ENCODE measurements around the gene PTPDC1. TPM values are rescaled to one million over a fixed set of nuclear protein-coding genes. Genes with fewer than 3 reads are reported as not detected.
"Not testable (repeated sequence)": the region's sequence is repeated elsewhere in the genome, so short reads cannot be mapped to it uniquely, and the experiment has no call there.

Gene PTPDC1
- total RNA-seq, 1 experiment from 2014 or later = 5.4 TPM

DNA sequence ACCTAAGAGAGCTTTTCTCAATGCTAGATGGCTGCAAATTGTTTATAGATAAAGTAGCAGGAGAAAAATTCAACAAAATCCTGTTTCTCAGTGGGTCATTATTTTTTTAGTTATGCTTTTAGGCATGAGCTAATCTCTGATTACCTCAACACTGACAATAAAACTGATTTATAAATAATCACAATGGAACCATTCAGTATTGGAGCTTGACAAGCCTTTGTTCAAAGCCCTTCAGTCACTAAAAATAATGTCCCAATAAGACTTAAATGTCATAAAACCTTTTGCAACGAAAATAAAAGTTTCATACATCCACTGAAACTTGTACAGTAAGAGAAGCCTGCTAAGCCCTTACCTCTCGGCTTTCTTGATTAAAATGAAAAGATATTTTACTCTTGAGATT is 27.2 kb downstream of the PTPDC1 start:
- Histone ChIP-seq H3K4me3 (ENCODE audit: low read length) (no peak overlapping the region), H3K4me1 (ENCODE audit: insufficient read depth, low read length) (no peaks in the 10 kb centered on the region), H2AFZ (ENCODE audit: low read length) (no peak overlapping the region), H3K79me2 (ENCODE audit: low read length) (no peaks in the 10 kb centered on the region), H3K9me3 (ENCODE audit: low read length) (no peaks in the 10 kb centered on the region), H4K20me1 (ENCODE audit: low read length) (no peaks in the 10 kb centered on the region), H3K36me3 (ENCODE audit: low read depth, low read length) (no peaks in the 10 kb centered on the region), H3K4me2 (ENCODE audit: low read length) (no peak overlapping the region), H3K9me2 (replicated peaks; ENCODE audit: low read length) (no peaks in the 10 kb centered on the region), H3F3A (ENCODE audit: low read length, unreplicated experiment) (no peaks in the 10 kb centered on the region), H3K9ac (ENCODE audit: low read length) (no peak overlapping the region), H3K27me3 (ENCODE audit: low read length) (no peaks in the 10 kb centered on the region), H3K27ac (ENCODE audit: low read length) (no peak overlapping the region)
- no TSS peak for BruUV-seq (replicated peaks)
- intact Hi-C loops (cut with micrococcal nuclease) = no loop called here
- ChIA-PET CTCF (no interaction called here), POLR2A (ENCODE audit: unreplicated experiment) (no interaction called here)
- TF ChIP-seq, protein P1, sequence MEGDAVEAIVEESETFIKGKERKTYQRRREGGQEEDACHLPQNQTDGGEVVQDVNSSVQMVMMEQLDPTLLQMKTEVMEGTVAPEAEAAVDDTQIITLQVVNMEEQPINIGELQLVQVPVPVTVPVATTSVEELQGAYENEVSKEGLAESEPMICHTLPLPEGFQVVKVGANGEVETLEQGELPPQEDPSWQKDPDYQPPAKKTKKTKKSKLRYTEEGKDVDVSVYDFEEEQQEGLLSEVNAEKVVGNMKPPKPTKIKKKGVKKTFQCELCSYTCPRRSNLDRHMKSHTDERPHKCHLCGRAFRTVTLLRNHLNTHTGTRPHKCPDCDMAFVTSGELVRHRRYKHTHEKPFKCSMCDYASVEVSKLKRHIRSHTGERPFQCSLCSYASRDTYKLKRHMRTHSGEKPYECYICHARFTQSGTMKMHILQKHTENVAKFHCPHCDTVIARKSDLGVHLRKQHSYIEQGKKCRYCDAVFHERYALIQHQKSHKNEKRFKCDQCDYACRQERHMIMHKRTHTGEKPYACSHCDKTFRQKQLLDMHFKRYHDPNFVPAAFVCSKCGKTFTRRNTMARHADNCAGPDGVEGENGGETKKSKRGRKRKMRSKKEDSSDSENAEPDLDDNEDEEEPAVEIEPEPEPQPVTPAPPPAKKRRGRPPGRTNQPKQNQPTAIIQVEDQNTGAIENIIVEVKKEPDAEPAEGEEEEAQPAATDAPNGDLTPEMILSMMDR (conservative IDR thresholded peaks at IDR 0.05; ENCODE audit: low read depth, low read length) = no peak
- no peak for TF ChIP-seq EZH2 (IDR thresholded peaks at IDR 0.05; ENCODE audit: low read length, unreplicated experiment)
- DNase-seq = no peak
- ATAC-seq = no peak

DNA sequence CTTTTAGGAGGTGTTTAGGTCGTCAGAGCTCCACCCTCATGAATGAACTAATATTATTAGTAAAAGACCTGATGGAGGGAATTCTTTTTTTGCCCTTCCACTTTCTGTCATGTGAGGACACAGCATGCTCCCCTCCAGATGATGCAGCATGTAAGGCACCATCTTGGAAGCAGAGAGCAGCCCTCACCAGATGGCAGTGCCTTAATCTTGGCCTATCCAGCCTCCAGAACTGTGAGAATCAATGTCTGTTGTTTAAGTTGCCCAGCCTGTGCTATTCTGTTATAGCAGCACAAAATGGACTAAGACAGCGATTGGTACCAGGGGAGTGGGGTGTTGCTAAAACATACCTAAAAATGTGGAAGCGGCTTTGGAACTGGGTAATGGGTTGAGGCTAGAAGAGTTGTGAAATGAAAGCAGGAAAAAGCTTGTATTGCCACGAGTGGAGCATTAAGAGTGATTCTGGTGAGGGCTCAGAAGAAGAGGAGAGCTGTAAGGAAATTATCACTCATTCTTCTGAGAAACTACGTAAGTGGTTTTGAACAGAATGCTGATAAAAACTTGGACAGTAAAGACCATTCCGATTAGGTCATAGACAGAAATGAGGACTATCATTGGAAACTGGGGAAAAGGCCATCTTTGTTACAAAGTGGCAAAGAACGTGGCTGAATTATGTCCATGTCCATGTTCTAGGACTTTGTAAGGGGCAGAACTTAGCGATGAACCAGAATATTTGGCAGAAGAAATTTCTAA is 28.6 kb downstream of the PTPDC1 start:
- H3F3A ChIP-seq (ENCODE audit: low read length, unreplicated experiment) = no peaks in the 10 kb centered on the region
- no peaks in the 10 kb centered on the region for H3K36me3 ChIP-seq (ENCODE audit: low read depth, low read length)
- no peak overlapping the region for H3K4me2 ChIP-seq (ENCODE audit: low read length)
- intact Hi-C loops (cut with micrococcal nuclease) = no loop called here
- H3K9me2 ChIP-seq (replicated peaks; ENCODE audit: low read length) = no peaks in the 10 kb centered on the region
- H3K9me3 ChIP-seq (ENCODE audit: low read length) = no peaks in the 10 kb centered on the region
- no peak for DNase-seq
- no peak overlapping the region for H3K27ac ChIP-seq (ENCODE audit: low read length)
- TF ChIP-seq, protein P1 (conservative IDR thresholded peaks at IDR 0.05; ENCODE audit: low read depth, low read length) = no peak
- no peak for TF ChIP-seq EZH2phosphoT487 (IDR thresholded peaks at IDR 0.05; ENCODE audit: borderline replicate concordance, low read length)
- no peak for TF ChIP-seq EZH2 (IDR thresholded peaks at IDR 0.05; ENCODE audit: low read length, unreplicated experiment)
- H4K20me1 ChIP-seq (ENCODE audit: low read length) = no peaks in the 10 kb centered on the region
- no peak overlapping the region for H3K9ac ChIP-seq (ENCODE audit: low read length)
- CTCF ChIA-PET = no interaction called here
- no peak overlapping the region for H3K4me3 ChIP-seq (ENCODE audit: low read length)
- POLR2A ChIA-PET (ENCODE audit: unreplicated experiment) = no interaction called here
- no peaks in the 10 kb centered on the region for H3K27me3 ChIP-seq (ENCODE audit: low read length)
- no peaks in the 10 kb centered on the region for H3K79me2 ChIP-seq (ENCODE audit: low read length)
- no peaks in the 10 kb centered on the region for H3K4me1 ChIP-seq (ENCODE audit: insufficient read depth, low read length)
- no peak for ATAC-seq
- no TSS peak for BruUV-seq (replicated peaks)
- no peak overlapping the region for H2AFZ ChIP-seq (ENCODE audit: low read length)

DNA sequence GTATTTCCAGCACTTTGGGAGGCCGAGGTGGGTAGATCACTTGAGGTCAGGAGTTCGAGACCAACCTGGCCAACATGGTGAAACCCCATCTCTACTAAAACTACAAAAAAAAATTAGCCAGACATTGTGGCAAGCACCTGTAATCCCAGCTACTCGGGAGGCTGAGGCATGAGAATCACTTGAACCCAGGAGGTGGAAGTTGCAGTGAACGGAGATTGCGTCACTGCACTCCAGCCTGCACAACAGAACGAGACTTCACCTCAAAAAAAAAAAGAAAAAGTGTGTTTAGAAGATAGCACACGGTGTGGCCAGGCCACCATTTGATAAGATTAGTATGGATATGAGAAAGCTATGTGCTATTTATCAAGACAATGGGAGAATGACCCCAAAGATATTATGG is 35.8 kb downstream of the PTPDC1 start:
- POLR2A ChIA-PET (ENCODE audit: unreplicated experiment); H3K27me3 ChIP-seq (ENCODE audit: low read length); H3K9me3 ChIP-seq (ENCODE audit: low read length); BruUV-seq (replicated peaks); H4K20me1 ChIP-seq (ENCODE audit: low read length); H3K9me2 ChIP-seq (replicated peaks; ENCODE audit: low read length); H3K27ac ChIP-seq (ENCODE audit: low read length); H3K9ac ChIP-seq (ENCODE audit: low read length); CTCF ChIA-PET; DNase-seq; H2AFZ ChIP-seq (ENCODE audit: low read length); H3K4me3 ChIP-seq (ENCODE audit: low read length); H3K36me3 ChIP-seq (ENCODE audit: low read depth, low read length); H3K79me2 ChIP-seq (ENCODE audit: low read length); ATAC-seq; intact Hi-C loops (cut with micrococcal nuclease); H3F3A ChIP-seq (ENCODE audit: low read length, unreplicated experiment); H3K4me1 ChIP-seq (ENCODE audit: insufficient read depth, low read length); H3K4me2 ChIP-seq (ENCODE audit: low read length): not testable (repeated sequence)
